Stimulated activated CD4-positive, alpha-beta T cell treated with anti-CD3 and anti-CD28 coated beads, Interleukin-1b, Interleukin-23, amount 100 ng/mL, for 48 hours (primary cell): ENCODE results near the gene FAM3D.
A peak's percentile ranks its signal among the peaks of the same experiment; 100 is the strongest.

Source experiments
- DNase-seq: peaks from one replicate; pipeline ENCODE4 v3.0.0-alpha.2; 2020

Gene FAM3D

DNA sequence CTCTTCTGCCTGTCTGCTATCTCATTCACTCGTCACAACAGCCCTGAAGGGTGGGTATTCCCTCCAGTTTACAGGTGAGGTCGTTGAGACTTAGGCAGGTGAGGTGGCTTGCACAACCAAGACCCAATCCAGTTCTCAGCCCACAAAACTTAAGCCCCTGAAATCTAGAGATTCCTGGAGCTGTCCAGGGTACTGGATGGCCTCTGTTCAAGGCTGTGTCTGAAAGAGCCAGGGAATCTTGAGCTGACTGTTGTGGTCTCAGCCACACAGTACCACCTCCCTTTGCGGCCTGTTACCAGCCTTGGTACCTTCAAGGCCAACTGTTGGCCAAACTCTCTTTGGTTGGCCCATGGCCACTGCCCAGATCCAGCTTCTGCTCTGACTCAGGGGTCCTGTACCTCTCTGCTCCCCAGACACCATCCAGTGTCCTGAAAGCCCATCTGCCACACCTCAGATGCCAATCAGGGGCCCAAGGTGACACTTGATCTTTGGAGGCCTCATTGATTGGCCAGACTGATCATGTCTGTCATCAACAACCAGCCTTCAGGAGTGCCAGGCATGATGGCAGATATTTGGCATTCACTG lies 78.5 kb downstream of the FAM3D start:
- DNase-seq, result no peak

DNA sequence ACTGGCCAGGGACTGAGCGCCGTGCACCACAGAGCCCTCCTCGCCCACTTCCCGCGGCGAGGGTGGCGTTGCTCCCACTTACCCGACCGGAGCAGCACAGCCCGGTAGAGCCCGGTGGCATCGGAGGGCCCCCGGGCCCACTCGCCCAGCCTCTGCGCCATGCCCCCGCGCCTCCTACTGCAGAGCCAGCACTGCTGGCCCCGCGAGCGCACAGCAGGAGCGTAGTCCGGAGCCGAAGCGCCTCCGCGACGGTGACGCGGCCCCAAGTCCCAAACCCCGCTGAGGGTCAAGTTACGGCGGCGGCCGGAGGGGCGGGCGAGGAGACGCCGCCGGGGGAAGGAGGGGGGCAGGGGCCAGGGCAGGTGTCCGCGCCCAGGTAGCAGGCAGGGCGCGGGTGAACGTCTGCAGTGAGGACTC lies 79.8 kb downstream of the FAM3D start:
- no peak for DNase-seq

DNA sequence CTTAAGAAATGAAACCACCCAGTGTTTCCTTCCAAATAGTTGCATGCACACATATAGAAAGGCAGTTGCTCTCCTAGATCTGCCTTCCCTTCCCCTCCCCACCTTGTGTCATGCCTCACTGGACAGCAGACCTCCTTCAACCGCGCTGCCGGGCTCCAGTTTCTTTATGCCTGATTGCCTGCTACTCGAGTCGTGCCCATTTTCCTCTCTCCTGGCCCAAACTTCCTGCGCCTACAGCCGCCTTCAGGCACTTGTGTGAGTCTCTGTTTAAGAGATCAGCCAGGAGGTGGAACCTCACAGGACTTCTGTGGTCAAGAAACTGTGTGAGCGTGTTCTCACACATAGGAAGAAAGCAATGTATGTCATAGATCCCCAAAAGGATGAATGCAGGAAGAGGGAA lies 80.6 kb downstream of the FAM3D start:
- no peak for DNase-seq

DNA sequence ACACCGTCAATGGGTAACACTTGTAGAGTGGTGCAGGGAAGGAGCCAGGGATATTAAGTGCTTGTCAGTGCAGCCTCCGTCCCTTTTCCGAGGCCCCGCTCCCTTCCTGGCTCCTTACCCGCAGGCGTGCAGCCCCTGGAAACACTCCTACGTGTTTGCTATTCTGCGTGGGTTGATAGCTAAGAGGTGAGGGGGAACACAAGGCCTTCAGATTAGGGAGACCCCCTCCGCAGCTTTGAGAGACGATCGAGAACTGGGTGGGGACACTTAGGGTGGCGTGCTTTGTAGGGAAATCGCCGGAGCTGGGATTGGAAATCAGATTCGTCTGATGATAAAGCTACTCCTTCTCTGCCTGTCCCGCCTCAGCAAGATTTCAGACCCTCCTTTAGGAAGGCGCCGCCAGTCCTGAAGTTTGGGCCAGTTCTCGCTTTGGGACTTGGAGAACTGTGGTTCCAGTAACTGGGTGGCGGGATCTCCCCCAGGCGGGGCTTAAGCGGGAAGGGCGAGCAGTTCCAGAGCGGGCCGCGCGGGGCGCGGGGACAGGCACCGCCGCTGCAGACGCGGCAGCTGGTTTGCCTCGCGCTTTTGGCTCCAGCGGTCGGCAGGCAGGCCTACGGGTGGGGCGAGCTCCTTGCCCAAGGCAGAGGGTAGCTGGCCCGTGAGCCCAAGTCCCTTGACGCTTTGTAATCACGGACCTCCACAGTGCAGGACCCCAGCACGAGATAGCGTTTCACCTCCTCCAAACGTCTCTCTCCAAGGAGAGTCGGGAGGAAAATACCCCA lies 81.4 kb downstream of the FAM3D start:
- peak; percentile 60 for DNase-seq

DNA sequence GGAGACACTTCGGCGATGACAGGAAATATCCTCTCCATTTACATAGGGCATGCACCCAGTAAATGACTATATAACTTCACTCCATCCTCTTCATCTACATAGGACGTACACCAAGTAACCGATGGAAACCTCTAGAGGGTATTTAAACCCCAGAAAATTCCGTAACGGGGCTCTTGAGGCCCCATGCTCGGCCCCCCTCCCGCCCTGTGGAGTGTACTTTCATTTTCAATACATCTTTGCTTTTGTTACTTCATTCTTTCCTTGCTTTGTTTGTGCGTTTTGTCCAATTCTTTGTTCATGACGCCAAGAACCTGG lies 81.9 kb downstream of the FAM3D start:
- DNase-seq, result no peak
